Activated CD8-positive, alpha-beta memory T cell treated with anti-CD3 and anti-CD28 coated beads for 24 hours (primary cell): ENCODE data around the gene RFX7.

ENCODE experiments used
- DNase-seq: peaks from one replicate; pipeline ENCODE4 v3.0.0-alpha.2; 2020

Gene RFX7

DNA sequence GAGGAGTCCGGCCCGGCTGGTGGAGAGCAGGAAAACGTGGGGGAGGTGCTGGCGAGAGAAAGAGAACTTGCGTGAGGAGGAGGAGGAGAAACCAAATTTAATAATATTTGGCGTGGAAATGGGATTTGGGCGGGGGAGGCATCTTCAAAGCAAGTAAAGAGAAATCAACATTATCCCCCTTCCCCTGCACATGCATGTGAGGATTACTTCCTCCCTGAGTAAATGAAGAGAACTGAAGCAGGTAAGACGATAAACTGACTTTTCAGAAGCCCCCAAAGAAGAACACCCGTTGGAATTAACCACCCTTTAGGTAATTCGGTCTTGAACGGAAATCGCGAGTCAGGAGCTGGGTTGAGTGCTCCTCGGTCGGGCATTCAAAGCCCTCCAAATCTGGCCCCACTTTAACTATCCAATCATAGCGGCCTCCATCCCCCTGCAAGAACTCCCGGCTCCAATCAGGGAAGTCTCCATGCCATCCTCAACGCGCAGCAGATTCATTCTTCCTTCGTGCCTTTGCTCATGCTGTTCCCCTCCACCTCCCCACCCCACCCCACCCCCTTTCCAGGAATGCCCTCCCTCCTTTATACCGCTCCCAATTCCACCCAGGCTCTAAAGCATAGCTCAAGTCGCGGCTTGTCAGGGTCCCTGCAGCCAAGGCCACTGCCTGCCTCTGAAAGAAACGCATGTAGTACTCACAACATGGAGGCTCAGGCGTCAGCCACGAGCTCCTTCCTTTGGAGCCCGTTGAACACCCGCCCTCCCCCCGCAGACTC is 545 bp upstream of the RFX7 start:
- DNase-seq, result peak; percentile 72

DNA sequence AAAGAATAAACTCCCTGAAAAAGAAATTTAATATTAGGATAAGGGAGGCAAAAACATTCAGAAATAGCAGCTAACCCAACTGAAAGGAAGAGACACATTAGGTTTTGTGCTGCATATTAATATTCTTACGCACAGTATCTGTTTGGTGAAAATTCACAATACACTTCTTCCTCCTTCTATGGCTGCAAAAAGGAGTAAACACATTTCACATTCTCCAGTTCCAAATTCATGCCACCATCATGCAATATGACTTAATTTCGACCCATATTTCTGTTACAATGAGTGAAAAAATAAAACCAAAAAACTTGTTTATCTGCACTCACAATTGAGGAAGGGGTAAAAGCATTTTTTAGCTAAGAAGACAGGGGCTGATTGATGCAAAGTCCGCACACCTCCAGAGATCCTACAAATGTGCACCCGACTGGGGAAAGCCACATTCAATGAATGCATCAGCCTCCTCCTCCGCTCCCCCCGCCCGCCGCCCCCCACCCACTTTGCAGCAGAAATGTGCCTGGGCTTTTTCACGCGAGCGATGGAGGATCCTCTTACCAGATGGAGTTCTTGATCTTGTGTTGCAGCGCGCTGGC is 1.0 kb downstream of the RFX7 start:
- no peak for DNase-seq

DNA sequence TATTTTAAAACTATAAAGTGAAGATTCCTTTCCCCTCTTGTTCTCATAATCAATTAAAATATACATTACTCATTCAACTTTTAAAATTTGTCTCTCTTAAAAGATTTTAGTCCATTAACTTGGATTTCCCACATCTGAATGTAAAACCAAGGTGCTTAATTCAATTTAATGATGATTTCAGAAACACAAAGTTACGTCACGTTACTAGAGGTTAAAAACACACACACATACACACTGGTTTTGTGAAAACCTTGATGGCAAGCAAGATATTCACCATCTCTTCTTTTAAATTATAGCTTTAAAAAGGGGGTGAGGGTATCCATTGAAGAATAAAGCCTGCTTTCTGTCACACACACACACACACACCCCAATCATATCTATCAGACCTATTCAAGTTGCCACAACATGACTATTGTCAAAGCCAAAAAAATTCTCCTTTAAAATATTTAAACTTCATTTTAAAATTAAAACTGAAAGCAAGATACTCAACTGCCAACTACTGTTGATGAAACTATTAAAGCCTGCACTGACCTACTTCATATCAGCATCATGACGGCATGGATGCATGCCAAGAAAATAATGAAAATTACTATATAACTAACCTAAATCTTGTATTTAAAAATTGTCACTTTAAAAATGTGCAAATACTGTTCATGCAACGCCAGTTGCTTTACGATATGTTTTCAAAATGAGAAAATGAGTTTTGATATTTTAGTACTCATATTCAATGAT is 2.1 kb downstream of the RFX7 start:
- DNase-seq, result no peak

DNA sequence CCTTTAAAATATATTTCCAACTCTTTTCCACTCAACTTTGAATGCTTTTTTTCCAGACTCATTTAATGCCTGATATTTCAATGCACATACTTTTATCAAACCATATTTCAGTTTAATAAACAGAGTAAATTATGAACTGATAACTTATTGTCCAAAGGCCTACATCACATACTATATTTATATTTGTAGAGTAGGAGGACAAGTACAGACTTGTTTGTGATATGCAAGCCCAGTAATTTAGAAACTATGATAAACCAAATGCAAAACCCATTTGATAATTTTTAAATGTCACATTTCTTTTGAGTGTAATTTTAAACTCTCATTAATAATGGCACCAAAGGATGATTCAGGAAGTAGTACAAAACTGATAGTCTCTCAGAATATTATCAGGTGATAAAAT is 3.3 kb downstream of the RFX7 start:
- no peak for DNase-seq

DNA sequence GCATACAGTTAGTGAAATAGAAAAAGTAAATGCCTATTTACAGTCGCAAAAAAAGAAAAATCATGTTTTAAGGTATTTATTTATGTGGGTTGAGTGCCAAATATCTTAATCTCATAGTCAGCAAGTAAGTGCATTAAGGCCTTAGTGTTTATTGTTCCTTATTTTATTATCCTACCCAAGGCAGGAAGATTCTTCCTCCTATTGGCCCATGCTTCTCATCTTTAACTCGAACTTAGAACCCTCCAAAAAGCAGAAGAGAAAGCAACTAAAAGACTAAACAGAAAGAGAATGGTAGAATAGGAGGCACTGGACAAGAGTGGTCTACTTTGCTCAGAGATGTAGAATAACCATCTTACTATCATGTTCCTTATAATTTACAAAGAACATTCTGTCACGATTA is 7.5 kb downstream of the RFX7 start:
- no peak for DNase-seq

DNA sequence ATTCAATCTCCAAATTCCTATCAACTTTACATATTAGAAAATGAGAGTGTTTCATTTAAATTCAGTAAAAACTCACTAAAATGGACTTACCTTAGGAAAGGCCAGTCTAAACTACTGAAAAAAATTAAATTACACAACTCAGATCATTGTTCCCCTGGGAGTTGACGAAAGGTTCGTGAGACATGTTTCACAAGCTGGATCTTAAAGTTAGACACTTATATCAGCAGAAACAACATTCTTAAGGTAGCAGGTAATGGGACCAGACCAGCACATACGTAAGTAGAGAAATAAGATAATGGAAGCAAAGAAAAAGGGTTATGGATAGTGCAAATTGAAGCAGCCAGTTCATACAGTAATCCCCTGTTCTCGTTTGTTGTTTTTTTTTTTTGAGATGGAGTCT is 8.9 kb downstream of the RFX7 start:
- no peak for DNase-seq

DNA sequence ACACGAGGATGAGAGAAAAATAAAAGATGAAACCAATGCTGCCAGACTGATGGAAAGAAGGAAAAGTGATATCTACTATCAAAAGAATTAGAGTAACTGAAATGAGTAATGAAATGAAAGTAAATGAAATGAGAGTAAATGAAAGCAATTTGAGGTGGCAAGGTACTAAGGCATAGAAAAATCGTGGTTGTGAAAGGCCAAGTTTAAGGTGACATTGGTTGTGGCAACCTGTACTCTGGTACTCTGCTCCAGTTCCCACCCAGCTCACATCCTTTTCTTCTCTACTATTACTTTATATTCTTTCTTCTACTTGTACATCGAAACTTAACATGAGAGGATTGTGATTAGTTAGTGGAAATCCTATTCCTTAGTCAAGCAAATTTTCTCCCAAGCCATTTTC is 10.1 kb downstream of the RFX7 start:
- DNase-seq, result no peak

DNA sequence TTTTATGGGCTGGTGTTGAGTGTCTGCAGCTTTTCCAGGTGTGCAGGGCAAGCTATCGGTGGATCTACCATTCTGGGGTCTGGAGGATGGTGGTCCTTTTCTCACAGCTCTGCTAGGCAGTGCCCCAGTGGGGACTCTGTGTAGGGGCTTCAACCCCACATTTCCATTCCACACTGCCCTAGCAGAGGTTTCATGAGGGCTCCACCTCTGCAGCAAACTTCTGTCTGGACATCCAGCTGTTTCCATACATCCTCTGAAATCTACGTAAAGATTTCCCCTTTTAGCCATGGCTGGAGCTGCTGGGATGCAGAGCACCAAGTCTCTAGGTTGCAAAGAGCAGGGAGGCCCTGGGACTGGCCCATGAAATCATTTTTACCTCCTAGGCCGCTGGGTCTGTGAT is 11.6 kb downstream of the RFX7 start:
- no peak for DNase-seq

DNA sequence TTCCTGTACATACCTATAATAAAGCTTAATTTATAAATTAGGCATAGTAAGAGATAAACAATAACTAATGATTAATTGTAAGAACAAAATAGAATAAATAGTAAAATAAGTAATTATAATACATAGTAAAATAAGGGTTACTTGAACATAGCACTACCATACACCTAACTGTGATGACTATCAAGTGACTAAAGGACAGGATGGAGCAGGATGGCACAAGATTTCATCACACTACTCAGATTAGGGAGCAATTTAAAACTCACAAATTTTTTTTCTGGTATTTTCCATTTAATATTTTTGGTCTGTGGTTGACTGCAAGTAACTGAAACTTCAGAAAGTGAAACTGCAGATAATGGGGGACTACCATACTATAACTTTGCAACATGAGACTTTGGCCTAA is 14.8 kb downstream of the RFX7 start:
- DNase-seq, result no peak

DNA sequence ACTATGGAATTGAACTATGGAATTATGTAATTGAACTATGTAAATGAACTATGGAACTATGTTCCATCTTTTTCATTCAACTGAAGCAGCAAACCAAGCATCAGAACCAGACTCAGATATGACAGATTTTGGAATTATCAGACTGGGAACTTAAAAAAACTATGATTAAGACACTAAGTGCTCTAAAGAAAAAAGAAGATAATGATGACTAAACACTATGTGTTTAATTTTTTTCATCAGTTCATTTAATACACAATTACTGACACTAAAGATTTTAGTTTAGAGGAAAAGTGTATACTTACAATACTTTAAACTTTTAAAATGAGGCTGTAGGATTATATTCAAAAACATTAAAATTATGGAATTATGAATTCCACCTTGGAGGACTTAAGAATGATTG is 15.3 kb downstream of the RFX7 start:
- DNase-seq, result no peak

DNA sequence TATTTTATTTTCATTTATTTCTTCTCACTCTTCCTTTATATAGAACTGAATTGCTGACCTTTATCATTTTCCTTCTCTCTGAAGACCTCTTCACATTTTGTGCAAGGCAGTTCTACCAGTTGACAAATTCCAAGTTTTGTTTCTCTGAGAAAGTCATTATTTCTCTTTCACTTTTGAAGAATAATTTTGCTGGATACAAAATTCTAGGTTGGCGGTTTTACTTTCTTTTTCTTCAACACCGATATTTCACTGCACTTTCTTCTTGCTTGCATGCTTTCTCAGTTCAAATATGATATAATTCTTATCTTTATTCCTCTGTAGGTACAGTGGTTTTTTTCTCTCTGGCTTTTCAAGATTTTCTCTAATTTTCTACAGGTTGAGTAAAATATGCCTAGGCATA is 15.9 kb downstream of the RFX7 start:
- DNase-seq, result no peak

DNA sequence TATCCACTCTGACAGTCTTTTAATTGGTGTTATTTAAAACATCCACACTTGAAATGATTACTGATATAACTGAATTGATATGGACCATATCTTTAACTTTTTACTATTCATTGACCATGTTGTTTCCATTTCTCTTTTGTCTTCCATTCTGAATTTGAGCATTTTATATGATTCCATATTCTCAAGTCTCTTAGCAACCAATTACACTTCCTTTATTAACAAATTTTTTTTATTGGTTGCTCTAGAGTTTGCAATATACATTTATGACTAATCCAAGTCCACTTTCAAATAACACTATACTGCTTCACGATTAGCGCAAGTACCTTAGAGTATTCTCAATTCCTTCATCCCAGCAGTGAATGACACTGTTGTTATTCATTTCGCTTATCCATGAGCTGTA is 16.4 kb downstream of the RFX7 start:
- DNase-seq, result no peak

DNA sequence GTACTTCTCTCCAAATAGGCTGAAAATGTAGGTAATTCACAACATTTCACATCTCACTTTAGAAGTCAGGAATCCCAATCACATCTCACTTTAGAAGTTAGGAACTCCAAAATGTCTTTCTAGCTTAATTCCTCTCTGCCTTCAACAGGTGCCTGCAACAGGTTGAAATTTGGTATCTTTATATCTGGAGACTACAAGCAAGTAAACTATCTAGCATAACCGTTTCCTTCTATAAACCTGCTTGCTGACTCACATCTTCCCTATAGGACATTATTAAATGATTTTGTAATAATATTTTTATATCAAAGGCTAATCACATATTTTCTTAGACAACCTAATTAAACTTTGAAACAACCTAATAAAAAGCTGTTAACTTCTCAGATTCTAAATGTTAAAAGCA is 18.2 kb downstream of the RFX7 start:
- no peak for DNase-seq

DNA sequence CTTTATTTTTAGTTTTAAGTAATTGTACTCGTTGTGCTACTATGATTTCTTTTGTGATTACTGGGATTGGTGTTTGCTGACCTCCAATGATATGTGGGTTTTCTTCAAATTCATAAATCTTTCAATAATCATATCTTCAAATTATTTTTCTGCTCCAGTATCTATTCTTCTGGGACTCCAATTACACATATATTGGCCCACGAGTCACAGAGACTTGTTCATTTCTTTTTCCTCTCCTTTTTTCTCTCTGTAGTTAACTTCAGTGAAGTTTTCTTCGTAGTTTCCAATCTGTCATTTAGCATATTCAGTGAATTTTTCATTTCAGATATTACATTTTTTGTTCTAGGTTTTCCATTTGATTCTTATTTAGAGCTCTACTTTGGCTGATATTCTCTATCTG is 21.4 kb downstream of the RFX7 start:
- no peak for DNase-seq

DNA sequence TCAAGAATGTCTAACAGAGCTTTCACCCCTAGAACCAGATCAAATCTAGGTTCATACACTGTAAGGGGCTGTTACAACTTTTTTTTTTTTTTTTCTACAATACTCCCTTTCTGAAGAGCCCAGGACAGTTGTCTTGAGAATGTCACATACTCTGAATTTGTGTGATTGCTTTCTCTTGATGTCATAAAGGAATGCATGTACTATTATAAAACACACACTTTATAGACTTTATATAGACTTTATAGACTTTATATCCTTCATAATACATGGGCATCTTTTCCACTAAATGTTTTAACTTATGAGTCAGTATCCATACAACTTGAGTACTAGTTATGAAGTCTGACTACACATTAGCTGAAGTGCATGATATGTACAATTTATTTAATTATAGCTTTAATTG is 26.3 kb downstream of the RFX7 start:
- no peak for DNase-seq

DNA sequence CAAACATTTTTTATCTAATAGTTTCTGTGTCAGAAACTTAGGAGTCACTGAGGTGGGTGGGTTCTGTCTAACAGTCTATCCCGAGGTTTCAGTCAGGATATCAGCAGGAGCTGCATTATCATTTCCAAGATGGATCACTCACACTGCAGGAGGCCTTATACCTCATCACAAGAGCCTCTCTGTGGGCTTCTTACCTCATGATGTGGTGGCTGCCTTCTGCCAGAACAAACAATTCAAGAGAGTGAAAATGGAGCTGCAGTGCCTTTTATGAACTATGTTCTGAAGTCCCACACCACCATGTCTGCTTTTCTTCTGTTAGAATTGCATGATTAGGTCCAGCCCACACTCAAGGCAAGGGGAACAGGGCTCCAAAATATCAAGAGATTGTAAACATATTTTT is 27.9 kb downstream of the RFX7 start:
- no peak for DNase-seq

DNA sequence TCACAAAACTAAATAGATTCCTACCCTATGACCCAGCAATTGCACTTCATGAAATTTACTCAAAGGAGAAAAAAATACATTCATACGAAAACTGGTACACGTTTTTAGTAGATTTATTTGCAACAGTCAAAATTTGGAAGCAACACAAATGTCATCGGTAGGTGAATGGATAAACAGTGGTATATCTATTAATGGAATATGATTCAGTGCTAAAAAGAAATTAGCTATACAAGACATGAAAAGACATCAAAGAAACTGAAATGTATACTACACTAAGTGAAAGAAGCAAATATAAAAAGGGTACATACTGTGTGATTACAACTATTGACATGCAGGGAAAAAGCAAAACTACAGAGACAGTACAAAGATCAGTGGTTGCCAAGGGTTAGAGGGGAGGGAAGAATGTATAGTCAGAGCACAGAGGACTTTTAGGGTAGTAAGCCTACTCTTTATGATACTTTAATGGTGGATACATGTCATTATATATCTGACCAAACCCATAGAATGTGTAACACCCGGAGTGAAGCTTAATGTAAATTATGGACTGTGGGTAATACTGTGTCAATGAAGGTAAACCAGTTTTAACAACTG is 31.6 kb downstream of the RFX7 start:
- DNase-seq, result no peak

DNA sequence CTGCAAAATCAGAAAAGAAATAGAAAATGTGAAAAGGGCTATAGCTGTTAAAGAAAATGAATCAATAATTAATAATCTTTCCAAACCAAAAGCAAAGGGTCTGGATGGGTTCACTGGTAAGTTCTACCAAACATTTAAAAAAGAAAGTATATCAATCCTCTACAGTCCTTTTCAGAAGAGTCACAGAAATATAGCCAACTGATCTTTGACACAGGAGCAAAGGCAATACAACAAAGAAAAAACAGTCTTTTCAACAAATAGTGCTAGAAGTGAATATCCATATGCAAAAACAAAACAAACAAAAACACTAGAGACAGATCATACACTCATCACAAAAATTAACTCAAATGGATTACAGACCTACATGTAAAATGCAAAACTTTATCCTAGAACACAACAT is 32.6 kb downstream of the RFX7 start:
- no peak for DNase-seq

DNA sequence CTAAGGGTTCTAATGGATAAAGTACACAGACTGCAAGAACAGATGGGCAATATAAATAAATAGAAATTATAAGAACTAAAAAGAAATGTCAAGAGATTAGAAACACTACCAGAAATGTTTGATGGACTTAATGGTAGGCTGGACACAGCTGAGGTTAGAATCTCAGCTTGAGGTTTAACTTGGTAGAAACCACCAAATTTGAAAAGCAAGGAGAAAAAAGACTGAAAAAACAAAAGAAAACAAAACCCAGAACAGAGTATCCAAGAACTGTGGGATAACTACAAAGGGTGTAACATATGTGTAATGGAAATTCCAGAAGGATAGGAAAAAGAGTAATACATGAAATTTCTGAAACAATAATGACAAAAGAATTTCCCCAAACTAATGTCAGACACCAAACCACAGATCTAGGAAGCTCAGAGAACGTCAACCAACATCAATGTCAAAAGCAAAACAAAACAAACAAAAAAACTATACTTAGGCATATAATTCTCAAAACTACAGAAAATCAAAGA is 35.0 kb downstream of the RFX7 start:
- DNase-seq, result no peak

DNA sequence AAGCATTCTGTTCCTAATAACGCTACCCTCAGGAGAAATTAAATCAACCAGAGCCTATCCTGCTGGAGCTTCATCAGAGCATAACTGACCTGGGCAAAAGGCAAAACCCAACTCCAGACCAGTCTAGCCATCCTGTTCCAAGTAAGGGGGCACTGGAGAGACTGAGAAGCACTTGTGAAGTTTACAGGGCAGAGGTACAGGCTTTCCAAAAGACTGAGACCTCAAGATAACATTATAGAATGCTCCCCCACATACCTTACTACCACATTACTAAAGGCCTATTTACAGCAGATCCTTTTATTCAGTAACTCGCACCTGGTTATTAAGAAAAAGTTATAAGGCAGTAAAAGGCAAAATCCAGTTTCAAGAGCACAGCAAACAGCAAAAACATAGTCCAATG is 35.5 kb downstream of the RFX7 start:
- DNase-seq, result no peak

DNA sequence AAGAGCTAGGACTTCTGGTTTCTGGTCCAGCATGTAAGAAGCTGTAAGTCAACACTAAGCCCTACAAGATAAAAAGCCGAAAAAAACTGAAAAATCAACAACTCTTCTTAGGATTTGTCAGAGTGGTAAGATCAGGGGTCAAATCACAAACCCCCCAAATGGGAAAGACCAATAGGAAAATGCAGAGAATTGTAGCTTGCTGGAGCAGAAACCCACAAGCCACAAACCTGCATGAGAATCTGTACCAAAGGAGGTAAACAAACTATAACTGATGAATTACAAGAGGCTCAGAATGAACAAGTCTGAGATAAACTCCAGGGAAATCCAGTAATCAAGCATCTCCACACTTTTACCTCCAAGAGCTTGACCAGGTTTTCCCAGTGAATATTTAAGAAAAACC is 36.0 kb downstream of the RFX7 start:
- no peak for DNase-seq

DNA sequence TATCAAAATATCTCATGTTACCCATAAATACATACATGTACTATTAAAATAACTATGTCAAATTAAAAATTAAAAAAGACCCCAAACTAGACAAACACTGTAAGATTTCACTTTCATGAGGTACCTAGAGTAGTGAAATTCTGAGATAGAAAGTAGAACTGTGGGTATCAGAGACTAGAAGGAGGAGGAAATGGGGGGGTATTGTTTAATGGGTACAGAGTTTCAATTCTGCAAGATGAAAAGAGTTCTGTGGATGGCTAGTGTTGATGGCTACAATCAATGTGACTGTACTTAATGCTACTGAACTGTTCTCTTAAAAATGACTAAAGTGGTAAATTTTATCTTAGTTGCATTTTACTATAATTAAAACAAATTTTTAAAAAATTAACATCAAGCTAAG is 36.6 kb downstream of the RFX7 start:
- DNase-seq, result no peak

DNA sequence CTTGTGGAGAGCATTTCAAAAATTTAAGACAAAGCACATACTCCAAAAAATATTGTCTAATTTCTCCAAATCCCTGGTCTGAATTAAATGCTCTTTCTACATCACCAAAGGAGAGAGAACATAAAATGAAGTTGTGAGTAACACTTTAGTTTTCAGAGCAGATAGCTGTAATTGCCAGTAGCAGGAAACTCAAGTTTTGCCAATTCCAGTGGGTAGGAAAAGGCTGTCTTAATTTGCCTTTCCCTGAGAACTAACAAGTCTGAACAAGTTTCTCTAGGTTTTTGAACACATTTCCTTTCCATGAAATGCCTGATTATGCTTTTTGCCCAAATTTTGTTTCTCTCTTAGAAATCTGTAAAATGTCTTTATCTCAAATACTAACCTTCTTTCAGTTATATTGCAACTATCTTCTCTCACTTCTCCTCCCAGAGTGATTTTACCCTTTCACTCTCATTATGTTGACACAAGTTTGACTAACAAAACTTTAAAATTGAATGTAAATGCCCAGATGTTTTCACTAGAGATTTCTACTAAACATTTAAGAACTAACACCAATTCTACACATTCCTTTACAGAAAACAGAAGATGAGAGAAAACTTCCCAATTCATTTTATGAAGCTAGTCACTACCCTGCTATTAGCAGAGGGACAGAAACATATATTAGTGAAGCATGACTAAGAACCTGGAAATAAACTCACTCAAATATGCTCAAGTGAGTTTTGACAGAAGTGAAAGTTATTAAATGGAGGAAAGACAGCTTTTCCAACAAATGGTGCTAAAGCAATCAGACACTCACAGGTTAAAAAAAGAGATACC is 38.4 kb downstream of the RFX7 start:
- no peak for DNase-seq
